ENCODE data around the gene AAMDC. TPM values are rescaled to one million over a fixed set of nuclear protein-coding genes. Genes with fewer than 3 reads are reported as not detected.

AAMDC gene
- total RNA-seq, 1 donor from 2014 or later = 25.2 TPM

DNA sequence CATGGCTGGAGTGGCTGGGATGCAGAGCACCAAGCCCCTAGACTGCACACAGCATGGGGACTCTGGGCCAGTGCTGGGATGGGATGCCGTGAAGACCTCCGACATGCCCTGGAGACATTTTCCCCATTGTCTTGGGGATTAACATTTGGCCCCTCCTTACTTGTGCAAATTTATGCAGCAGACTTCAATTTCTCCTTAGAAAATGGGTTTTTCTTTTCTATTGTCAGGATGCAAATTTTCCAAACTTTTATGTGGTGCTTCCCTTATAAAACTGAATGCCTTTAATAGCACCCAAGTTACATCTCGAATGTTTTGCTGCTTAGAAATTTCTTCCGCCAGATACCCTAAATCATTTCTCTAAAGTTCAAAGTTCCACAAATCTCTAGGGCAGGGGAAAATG, 29.6 kb upstream of the AAMDC start:
- no peaks in the 10 kb centered on the region for H3K4me1 Mint-ChIP-seq
- Histone ChIP-seq H2AFZ (replicated peaks) (no peak overlapping the region), H4K20me1 (ENCODE audit: low read depth) (peaks cover 37% of the 10 kb centered on the region), H3K9me3 (ENCODE audit: low read depth) (peaks cover 8% of the 10 kb centered on the region), H3K36me3 (peaks cover 19% of the 10 kb centered on the region), H3K27me3 (no peaks in the 10 kb centered on the region), H3K4me2 (no peak overlapping the region), H3K9ac (no peak overlapping the region), H3K79me2 (ENCODE audit: low read depth) (peaks cover 100% of the 10 kb centered on the region), H3K4me1 (no peaks in the 10 kb centered on the region), H3F3A (ENCODE audit: low read depth) (no peaks in the 10 kb centered on the region), H3K27ac (no peak overlapping the region), H3K4me3 (no peak overlapping the region)
- DNase-seq (ENCODE audit: low spot score) = no peak
- H3K27ac Mint-ChIP-seq = no peak overlapping the region
- no peak overlapping the region for H3K4me3 Mint-ChIP-seq
- peaks cover 64% of the 10 kb centered on the region for H3K9me3 Mint-ChIP-seq
- peaks cover 72% of the 10 kb centered on the region for H3K36me3 Mint-ChIP-seq
- H3K27me3 Mint-ChIP-seq (ENCODE audit: insufficient read depth, low read depth) = peaks cover 3% of the 10 kb centered on the region
- TF ChIP-seq, protein P1, sequence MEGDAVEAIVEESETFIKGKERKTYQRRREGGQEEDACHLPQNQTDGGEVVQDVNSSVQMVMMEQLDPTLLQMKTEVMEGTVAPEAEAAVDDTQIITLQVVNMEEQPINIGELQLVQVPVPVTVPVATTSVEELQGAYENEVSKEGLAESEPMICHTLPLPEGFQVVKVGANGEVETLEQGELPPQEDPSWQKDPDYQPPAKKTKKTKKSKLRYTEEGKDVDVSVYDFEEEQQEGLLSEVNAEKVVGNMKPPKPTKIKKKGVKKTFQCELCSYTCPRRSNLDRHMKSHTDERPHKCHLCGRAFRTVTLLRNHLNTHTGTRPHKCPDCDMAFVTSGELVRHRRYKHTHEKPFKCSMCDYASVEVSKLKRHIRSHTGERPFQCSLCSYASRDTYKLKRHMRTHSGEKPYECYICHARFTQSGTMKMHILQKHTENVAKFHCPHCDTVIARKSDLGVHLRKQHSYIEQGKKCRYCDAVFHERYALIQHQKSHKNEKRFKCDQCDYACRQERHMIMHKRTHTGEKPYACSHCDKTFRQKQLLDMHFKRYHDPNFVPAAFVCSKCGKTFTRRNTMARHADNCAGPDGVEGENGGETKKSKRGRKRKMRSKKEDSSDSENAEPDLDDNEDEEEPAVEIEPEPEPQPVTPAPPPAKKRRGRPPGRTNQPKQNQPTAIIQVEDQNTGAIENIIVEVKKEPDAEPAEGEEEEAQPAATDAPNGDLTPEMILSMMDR (IDR thresholded peaks at IDR 0.05) = no peak
- TF ChIP-seq EZH2phosphoT487 (IDR thresholded peaks at IDR 0.05) (no peak), EZH2 (IDR thresholded peaks at IDR 0.05) (no peak)

DNA sequence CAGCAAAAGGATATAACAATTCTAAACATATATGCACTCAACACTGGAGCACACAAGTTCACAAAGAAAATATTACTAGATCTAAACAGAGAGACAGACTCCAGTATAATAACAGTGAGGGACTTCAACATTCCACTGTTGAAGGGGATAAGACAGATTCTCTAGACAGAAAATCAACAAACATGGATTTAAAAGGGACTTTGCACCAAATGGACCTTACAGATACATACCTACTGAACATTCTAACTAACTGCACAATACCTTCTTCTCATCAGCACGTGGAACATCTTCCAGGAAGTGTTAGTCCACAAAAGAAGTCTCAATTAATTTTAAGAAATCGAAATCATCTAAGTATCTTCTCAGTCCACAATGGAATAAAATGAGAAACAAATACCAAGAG, 27.0 kb upstream of the AAMDC start:
- no peaks in the 10 kb centered on the region for H3K4me1 ChIP-seq
- peaks cover 8% of the 10 kb centered on the region for H3K9me3 ChIP-seq (ENCODE audit: low read depth)
- TF ChIP-seq, protein P1 (IDR thresholded peaks at IDR 0.05) = no peak
- no peak for TF ChIP-seq EZH2 (IDR thresholded peaks at IDR 0.05)
- TF ChIP-seq EZH2phosphoT487 (IDR thresholded peaks at IDR 0.05) = no peak
- H2AFZ ChIP-seq (replicated peaks) = no peak overlapping the region
- no peak overlapping the region for H3K4me2 ChIP-seq
- H3K9ac ChIP-seq = no peak overlapping the region
- H3K27ac ChIP-seq = no peak overlapping the region
- peaks cover 23% of the 10 kb centered on the region for H3K36me3 ChIP-seq
- Mint-ChIP-seq H3K27ac (no peak overlapping the region), H3K27me3 (ENCODE audit: insufficient read depth, low read depth) (peaks cover 3% of the 10 kb centered on the region), H3K4me1 (no peaks in the 10 kb centered on the region), H3K9me3 (peaks cover 85% of the 10 kb centered on the region), H3K4me3 (no peak overlapping the region), H3K36me3 (peaks cover 80% of the 10 kb centered on the region)
- peaks cover 22% of the 10 kb centered on the region for H4K20me1 ChIP-seq (ENCODE audit: low read depth)
- H3K79me2 ChIP-seq (ENCODE audit: low read depth) = peaks cover 100% of the 10 kb centered on the region
- DNase-seq (ENCODE audit: low spot score) = no peak
- H3K4me3 ChIP-seq = no peak overlapping the region
- no peaks in the 10 kb centered on the region for H3F3A ChIP-seq (ENCODE audit: low read depth)
- no peaks in the 10 kb centered on the region for H3K27me3 ChIP-seq

DNA sequence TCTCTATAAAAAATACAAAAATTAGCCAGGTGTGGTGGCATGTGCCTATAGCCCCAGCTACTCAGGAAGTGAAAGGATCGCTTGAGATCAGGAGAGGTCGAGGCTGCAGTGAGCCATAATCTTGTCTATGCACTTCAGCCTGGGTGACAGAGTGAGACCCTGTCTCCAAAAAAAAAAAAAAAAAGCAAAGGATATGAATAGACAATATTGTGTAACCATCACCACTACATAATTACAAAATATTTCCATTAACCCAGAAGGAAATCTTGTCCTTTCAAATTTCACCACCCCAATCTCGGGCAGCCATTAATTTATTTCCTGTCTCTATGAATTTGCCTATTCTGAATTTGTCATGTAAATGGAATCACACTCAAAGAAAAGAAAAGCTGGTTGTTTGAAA, 21.6 kb upstream of the AAMDC start:
- no peak overlapping the region for H3K9ac ChIP-seq
- Mint-ChIP-seq H3K27ac (no peak overlapping the region), H3K4me1 (peaks cover 2% of the 10 kb centered on the region), H3K27me3 (ENCODE audit: insufficient read depth, low read depth) (no peaks in the 10 kb centered on the region), H3K4me3 (no peak overlapping the region), H3K9me3 (peaks cover 43% of the 10 kb centered on the region), H3K36me3 (peaks cover 45% of the 10 kb centered on the region)
- no peak overlapping the region for H3K4me2 ChIP-seq
- H3K27ac ChIP-seq = no peak overlapping the region
- H3K36me3 ChIP-seq = peaks cover 4% of the 10 kb centered on the region
- peaks cover 65% of the 10 kb centered on the region for H4K20me1 ChIP-seq (ENCODE audit: low read depth)
- no peaks in the 10 kb centered on the region for H3K9me3 ChIP-seq (ENCODE audit: low read depth)
- H3K4me3 ChIP-seq = no peak overlapping the region
- H3K4me1 ChIP-seq = no peaks in the 10 kb centered on the region
- no peak for DNase-seq (ENCODE audit: low spot score)
- H2AFZ ChIP-seq (replicated peaks) = no peak overlapping the region
- no peaks in the 10 kb centered on the region for H3K27me3 ChIP-seq
- peaks cover 100% of the 10 kb centered on the region for H3K79me2 ChIP-seq (ENCODE audit: low read depth)
- TF ChIP-seq EZH2phosphoT487 (IDR thresholded peaks at IDR 0.05) (no peak), EZH2 (IDR thresholded peaks at IDR 0.05) (no peak)
- TF ChIP-seq, protein P1 (IDR thresholded peaks at IDR 0.05) = no peak
- no peaks in the 10 kb centered on the region for H3F3A ChIP-seq (ENCODE audit: low read depth)

Data from neural progenitor cell (in vitro differentiated cells).